ENCODE results near the gene SLC13A3.

SLC13A3 gene

GRCh38 chr20:46519471-46520068 lies 131.7 kb downstream of the SLC13A3 start:
- no peak for DNase-seq

GRCh38 chr20:46512943-46513844 lies 138.1 kb downstream of the SLC13A3 start, which contains the start of gene ZNF334:
Gene ZNF334, minus strand, starts transcription at chr20:46513559. Its CDS starts 1,457 bp downstream, at chr20:46512102.
- DNase-seq = peak; percentile 35

- DNase-seq = no peak
Measured at GRCh38 chr20:46509523-46509922, 141.7 kb downstream of the SLC13A3 start.
